ENCODE measurements around the gene CHCHD3.

CHCHD3 gene

DNA sequence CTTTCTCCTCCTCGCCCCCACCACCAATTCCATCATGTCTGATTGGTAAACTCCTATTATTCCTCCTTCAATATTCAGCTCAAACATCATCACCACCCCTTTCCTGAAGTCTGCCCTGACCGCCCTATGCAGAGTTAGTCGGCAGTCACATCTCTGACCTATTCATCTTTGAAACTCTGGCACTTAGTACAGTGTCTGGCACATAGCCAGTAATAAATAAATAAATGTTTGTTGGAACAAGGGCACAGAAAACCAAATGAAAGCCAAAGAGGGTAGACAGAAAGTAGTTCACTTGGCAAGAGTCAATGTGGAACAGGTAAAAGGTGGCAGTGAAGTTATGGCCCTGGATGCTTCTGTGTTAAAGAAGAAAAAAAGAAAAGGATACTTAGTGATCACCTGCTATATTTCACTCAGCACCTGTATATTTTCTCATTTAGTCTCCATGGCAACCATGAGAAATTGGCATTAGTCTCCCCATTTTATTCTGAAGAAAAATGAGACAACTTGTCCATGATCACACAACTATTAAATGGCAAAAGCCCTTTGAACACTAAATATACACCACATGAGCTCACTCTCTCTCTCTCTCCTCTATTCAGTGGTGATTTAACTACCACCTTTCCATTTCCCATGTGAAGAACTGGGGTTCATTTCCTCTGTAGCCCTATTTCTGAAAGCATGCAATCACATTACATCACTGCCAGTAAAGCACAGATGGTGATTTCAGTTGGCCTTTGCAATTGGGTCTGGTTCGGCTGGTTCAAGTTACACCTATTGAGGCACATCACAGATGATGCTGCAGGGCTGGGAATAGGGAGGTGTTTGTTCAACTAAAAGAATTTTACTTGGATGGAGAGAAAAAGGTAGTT is 25.3 kb downstream of the CHCHD3 start:
- peak; percentile 33 for DNase-seq (ENCODE audit: low read depth)
- H3K4me3 ChIP-seq (ENCODE audit: low read depth, low read length) = no peak overlapping the region
- TF ChIP-seq, protein P1, sequence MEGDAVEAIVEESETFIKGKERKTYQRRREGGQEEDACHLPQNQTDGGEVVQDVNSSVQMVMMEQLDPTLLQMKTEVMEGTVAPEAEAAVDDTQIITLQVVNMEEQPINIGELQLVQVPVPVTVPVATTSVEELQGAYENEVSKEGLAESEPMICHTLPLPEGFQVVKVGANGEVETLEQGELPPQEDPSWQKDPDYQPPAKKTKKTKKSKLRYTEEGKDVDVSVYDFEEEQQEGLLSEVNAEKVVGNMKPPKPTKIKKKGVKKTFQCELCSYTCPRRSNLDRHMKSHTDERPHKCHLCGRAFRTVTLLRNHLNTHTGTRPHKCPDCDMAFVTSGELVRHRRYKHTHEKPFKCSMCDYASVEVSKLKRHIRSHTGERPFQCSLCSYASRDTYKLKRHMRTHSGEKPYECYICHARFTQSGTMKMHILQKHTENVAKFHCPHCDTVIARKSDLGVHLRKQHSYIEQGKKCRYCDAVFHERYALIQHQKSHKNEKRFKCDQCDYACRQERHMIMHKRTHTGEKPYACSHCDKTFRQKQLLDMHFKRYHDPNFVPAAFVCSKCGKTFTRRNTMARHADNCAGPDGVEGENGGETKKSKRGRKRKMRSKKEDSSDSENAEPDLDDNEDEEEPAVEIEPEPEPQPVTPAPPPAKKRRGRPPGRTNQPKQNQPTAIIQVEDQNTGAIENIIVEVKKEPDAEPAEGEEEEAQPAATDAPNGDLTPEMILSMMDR (IDR thresholded peaks at IDR 0.05; ENCODE audit: control insufficient read depth, extremely low read depth, insufficient read depth) = no peak

DNA sequence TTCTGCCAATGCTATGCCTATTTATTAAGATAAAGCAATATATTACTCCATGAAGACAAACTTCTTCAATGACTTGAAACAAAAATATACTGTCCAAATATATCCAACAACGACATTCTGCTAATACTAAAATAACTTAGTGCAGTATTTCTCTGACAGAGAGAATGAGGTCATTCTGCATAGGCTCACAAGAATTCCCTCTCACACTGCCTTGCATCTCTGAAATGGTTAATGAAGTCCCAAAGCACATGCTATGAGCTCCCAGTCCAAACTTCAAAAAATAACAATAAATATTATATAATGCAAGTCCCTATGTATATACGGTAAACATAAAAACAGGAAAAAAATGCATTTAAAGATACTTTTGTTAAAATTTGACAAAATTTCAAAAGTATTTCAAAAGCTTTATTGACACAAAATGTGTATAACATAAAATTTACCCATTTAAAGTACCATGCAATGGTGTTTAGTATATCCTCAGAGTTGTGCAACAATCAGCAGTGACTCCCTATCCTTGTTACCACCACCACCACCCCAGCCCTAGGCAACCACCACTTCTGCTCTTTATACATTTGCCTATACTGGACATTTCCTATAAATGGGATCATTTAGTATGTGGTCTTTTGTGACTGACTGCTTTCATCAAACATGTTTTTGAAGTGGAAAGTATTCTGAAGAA is 27.6 kb downstream of the CHCHD3 start:
- TF ChIP-seq, protein P1 (IDR thresholded peaks at IDR 0.05; ENCODE audit: control insufficient read depth, extremely low read depth, insufficient read depth) = no peak
- no peak for DNase-seq (ENCODE audit: low read depth)
- H3K4me3 ChIP-seq (ENCODE audit: low read depth, low read length) = no peak overlapping the region

DNA sequence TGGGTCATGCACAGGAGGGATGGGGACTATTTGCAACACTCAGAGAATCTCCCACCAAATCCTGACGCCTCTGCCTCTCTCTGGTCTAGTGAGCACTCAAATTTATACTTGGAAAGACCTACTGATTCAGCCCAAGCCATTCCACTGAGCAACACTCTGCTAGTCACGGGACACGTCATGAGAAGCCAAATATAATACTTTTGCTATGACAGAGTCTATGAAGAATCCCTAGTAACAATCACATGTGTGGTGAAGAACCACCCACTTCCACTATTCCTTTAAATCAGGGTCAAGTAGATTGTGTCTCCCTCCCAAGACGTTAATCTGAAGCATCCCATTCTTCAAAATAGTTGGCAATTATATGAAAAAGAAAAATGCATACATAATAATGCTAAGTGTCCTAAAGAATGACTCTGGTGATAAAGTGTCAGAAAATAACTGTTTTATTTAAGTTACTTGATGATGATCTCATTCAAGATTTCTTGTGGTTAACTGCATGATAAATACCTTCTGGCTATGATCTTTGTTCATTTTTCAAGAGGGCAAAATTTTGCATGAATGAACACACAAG is 28.5 kb downstream of the CHCHD3 start:
- DNase-seq (ENCODE audit: low read depth) = no peak
- H3K4me3 ChIP-seq (ENCODE audit: low read depth, low read length) = no peak overlapping the region
- TF ChIP-seq, protein P1 (IDR thresholded peaks at IDR 0.05; ENCODE audit: control insufficient read depth, extremely low read depth, insufficient read depth) = no peak

DNA sequence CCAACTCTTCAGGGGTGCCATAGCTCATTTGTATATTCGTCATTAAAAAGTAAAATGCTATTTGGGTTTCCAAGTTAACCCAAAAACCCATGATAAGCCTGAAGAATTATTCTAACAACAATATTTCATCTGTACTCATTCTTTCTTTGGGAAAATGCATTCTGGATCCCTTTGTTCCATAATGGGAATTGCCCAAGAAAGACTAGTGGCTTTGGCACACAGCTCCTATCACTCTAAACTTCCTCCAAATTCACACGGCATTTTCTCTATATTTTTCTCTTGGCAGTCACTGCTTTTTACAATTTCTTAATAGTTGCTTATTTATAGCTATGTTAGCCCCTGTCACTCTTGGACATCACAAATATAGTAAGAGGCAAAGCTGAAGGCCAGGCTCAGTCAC is 29.1 kb downstream of the CHCHD3 start:
- no peak overlapping the region for H3K4me3 ChIP-seq (ENCODE audit: low read depth, low read length)
- no peak for DNase-seq (ENCODE audit: low read depth)
- TF ChIP-seq, protein P1 (IDR thresholded peaks at IDR 0.05; ENCODE audit: control insufficient read depth, extremely low read depth, insufficient read depth) = no peak

DNA sequence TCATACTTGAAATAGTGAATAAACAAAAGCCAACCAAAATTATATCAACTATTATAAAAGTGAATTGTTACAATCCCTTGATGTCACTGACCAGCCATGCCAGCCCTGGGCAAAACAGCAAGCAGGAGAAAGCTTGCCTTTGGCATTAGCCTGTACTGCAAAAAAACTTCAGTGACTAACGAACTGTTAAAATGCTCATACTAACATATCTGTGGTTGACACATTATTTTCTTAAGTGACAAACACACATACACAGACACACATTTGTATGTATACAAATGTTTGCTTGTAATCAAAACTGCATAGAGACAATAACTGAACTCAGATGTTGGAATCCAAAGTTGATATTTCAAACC is 29.5 kb downstream of the CHCHD3 start:
- DNase-seq (ENCODE audit: low read depth) = no peak
- TF ChIP-seq, protein P1 (IDR thresholded peaks at IDR 0.05; ENCODE audit: control insufficient read depth, extremely low read depth, insufficient read depth) = no peak
- no peak overlapping the region for H3K4me3 ChIP-seq (ENCODE audit: low read depth, low read length)

DNA sequence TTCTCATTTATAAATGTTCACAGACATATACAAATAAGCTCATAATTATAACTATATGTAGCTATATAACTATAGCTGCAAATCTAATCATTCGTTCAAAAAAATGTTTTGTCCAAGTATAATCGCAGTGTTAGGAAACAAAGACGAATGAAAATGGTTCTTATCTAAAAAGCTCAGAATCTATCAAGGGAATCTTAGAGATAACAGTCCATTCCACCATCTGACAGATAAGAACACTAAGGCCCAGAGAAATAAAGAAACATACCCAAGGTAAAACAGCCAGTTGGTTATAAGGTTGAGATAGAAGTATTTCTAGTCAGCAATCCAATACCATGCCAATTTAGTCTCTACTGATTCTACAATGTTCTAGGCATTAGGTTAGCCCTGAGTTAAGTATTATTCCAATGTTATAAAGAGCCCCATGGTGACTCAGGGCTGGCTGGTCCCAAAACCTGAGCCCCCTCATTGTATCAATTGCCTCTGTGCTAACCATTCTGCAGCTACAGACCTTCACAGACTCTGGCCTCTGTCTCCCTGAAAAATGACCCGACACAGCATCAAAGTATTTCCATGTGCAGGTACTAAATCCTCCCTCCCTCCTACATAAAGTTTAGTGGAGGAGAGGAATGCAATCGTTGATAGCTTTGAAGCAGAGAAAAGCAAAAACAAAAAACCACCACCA is 30.0 kb downstream of the CHCHD3 start:
- no peak overlapping the region for H3K4me3 ChIP-seq (ENCODE audit: low read depth, low read length)
- TF ChIP-seq, protein P1 (IDR thresholded peaks at IDR 0.05; ENCODE audit: control insufficient read depth, extremely low read depth, insufficient read depth) = no peak
- no peak for DNase-seq (ENCODE audit: low read depth)

Data from LNCaP clone FGC (cell line).